ENCODE data around the gene TMCC3.

GRCh38 chr12:94538318-94538717, 112.0 kb downstream of the TMCC3 start:
- TF ChIP-seq CTCF (IDR thresholded peaks at IDR 0.05) (no peak), ZFX (IDR thresholded peaks at IDR 0.05; ENCODE audit: borderline replicate concordance) (no peak)

Measured in 22Rv1 (cell line).